ENCODE data around the gene ARHGAP4. TPM values are rescaled to one million over a fixed set of nuclear protein-coding genes. Genes with fewer than 3 reads are reported as not detected.

ARHGAP4 gene
- polyA plus RNA-seq, 4 donors = 16.5 to 52.7 (median 23.7) TPM

Other genes with a start within 250 kb of the ARHGAP4 start
- 10 to 100 TPM; 16.8 to 64.5 (median 46.2) TPM for gene SLC6A8, start 238.3 kb downstream of the ARHGAP4 start, polyA plus RNA-seq (ENCODE audit: insufficient read length in 4 of 4)
- gene BCAP31, start 201.9 kb downstream of the ARHGAP4 start, polyA plus RNA-seq (ENCODE audit: insufficient read length in 4 of 4) = 100 to 1,000 TPM; 100 to 199 (median 181) TPM
- gene ABCD1, start 201.4 kb downstream of the ARHGAP4 start, polyA plus RNA-seq (ENCODE audit: insufficient read length in 4 of 4) = 1 to 10 TPM; 7.0 to 9.6 (median 8.0) TPM
- gene PLXNB3, start 162.0 kb downstream of the ARHGAP4 start, polyA plus RNA-seq (ENCODE audit: insufficient read length in 4 of 4) = 1 to 10 TPM in 3 of 4 donors, under 1 TPM in 1; 0.76 to 2.1 (median 1.5) TPM
- 1 to 10 TPM in 3 of 4 donors, under 1 TPM in 1; 0.65 to 6.7 (median 1.9) TPM for gene SRPK3, start 145.2 kb downstream of the ARHGAP4 start, polyA plus RNA-seq (ENCODE audit: insufficient read length in 4 of 4)
- gene IDH3G, start 131.9 kb downstream of the ARHGAP4 start, polyA plus RNA-seq (ENCODE audit: insufficient read length in 4 of 4) = 10 to 100 TPM; 59.4 to 95.2 (median 71.3) TPM
- gene SSR4, start 131.6 kb downstream of the ARHGAP4 start, polyA plus RNA-seq (ENCODE audit: insufficient read length in 4 of 4) = 100 to 1,000 TPM; 133 to 167 (median 150) TPM
- 10 to 100 TPM in 2 of 4 donors, 1 to 10 TPM in 2; 6.9 to 13.7 (median 9.6) TPM for gene PDZD4, start 95.7 kb downstream of the ARHGAP4 start, polyA plus RNA-seq (ENCODE audit: insufficient read length in 4 of 4)
- 10 to 100 TPM in 3 of 4 donors, 1 to 10 TPM in 1; 1.9 to 67.6 (median 44.6) TPM for gene L1CAM, start 40.1 kb downstream of the ARHGAP4 start, polyA plus RNA-seq (ENCODE audit: insufficient read length in 4 of 4)
- gene AVPR2, start 21.6 kb downstream of the ARHGAP4 start, polyA plus RNA-seq (ENCODE audit: insufficient read length in 4 of 4) = 1 to 10 TPM in 3 of 4 donors, under 1 TPM in 1; 0.15 to 6.1 (median 1.9) TPM
- gene NAA10, start 8.8 kb upstream of the ARHGAP4 start, polyA plus RNA-seq (ENCODE audit: insufficient read length in 4 of 4) = 10 to 100 TPM; 46.8 to 83.0 (median 58.6) TPM
- 10 to 100 TPM in 3 of 4 donors, 1 to 10 TPM in 1; 5.4 to 22.3 (median 14.5) TPM for gene RENBP, start 18.4 kb upstream of the ARHGAP4 start, polyA plus RNA-seq (ENCODE audit: insufficient read length in 4 of 4)
- gene HCFC1, start 45.6 kb upstream of the ARHGAP4 start, polyA plus RNA-seq (ENCODE audit: insufficient read length in 4 of 4) = 10 to 100 TPM; 38.1 to 49.9 (median 42.2) TPM
- gene TMEM187, start 46.5 kb upstream of the ARHGAP4 start, polyA plus RNA-seq (ENCODE audit: insufficient read length in 4 of 4) = 1 to 10 TPM; 4.4 to 9.1 (median 5.2) TPM
- 10 to 100 TPM; 34.7 to 67.0 (median 44.6) TPM for gene IRAK1, start 93.6 kb upstream of the ARHGAP4 start, polyA plus RNA-seq (ENCODE audit: insufficient read length in 4 of 4)
- 10 to 100 TPM; 23.2 to 31.9 (median 29.7) TPM for gene MECP2, start 171.5 kb upstream of the ARHGAP4 start, polyA plus RNA-seq (ENCODE audit: insufficient read length in 4 of 4)
- not detected for gene OPN1LW, start 218.0 kb upstream of the ARHGAP4 start, polyA plus RNA-seq (ENCODE audit: insufficient read length in 4 of 4)

Measured in left renal pelvis (tissue), 4 donors.